Stimulated activated CD8-positive, alpha-beta memory T cell treated with anti-CD3 and anti-CD28 coated beads, Interleukin-15, amount 100 ng/mL, for 24 hours (primary cell): ENCODE measurements around the gene EMILIN2.
"Not testable (repeated sequence)": the region's sequence is repeated elsewhere in the genome, so short reads cannot be mapped to it uniquely, and the experiment has no call there.

ENCODE experiments used
- DNase-seq: peaks from one replicate; pipeline ENCODE4 v3.0.0-alpha.2; 2020; ENCODE audit warnings: low read depth

The EMILIN2 gene

DNA sequence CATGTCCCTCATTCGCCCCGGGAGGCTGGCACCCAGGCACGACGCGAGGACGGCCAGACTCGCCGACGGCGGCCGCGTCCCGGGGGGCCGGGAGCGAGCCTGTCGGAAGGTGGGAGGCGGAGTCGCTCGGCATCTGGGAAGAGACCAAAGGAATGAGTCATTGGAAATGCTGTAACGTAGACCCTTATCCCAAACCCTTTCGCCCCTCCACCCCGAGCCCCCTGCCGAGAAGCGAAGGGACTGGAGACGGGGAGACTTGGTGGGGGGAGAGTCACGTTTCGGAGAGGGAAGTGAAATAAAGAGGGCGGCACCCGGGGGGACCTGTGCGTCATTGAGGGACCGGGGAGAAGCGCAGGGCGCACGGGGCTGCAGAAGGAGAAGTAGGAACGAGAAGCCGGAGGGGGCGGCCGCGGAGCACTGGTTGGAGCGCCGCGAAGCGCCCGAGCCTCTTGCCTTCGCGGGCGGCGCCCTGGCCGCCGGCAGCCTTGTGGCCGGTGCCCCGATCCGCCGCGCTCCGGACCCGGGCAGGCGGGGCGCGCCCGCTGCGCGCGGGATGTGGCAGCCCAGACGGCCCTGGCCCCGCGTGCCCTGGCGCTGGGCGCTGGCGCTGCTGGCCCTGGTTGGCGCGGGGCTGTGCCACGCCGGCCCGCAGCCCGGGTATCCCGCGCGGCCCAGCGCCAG, at the start of gene EMILIN2:
EMILIN2 (plus strand) TSS at position 371 of the 681 bp plus-strand sequence; CDS start at position 554, 183 bp downstream.
- DNase-seq, result no peak

DNA sequence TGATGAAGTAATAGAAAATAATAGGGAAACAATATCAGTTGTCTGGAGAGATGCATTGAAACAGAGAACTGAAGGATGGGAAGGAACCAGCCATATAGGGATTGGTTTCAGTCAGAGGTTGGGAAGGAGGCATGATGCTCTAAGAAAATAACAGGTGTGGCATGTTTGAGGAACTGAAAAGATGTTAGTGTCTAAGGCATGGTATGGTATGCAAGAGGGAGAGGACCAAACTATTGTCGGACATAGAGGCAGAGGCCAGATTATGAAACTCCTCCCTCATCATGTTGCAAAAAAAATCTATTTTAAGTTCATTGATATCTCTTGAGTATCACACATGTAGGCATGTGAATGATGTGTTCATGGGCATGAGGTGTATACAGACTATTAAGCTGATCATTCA, 48.9 kb upstream of the EMILIN2 start:
- no peak for DNase-seq

DNA sequence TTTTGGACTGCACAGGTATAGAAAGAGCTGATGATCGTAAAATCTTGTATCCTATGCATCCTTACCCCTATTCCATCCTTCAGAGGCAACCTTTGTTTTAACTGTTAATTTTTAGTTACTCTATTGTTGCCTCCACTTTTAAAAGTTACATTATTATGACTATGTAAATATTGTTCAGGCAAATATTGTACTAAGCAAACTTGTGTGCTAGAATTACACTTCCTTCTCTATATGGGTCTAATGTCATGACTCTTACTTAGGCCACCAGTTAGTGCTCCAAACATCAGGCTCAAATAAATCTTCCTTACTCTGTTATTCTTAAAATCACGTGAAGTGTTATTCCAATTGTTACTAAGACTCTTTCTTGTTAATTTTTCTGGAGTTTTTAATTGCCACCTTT, 47.4 kb upstream of the EMILIN2 start:
- DNase-seq, result no peak

DNA sequence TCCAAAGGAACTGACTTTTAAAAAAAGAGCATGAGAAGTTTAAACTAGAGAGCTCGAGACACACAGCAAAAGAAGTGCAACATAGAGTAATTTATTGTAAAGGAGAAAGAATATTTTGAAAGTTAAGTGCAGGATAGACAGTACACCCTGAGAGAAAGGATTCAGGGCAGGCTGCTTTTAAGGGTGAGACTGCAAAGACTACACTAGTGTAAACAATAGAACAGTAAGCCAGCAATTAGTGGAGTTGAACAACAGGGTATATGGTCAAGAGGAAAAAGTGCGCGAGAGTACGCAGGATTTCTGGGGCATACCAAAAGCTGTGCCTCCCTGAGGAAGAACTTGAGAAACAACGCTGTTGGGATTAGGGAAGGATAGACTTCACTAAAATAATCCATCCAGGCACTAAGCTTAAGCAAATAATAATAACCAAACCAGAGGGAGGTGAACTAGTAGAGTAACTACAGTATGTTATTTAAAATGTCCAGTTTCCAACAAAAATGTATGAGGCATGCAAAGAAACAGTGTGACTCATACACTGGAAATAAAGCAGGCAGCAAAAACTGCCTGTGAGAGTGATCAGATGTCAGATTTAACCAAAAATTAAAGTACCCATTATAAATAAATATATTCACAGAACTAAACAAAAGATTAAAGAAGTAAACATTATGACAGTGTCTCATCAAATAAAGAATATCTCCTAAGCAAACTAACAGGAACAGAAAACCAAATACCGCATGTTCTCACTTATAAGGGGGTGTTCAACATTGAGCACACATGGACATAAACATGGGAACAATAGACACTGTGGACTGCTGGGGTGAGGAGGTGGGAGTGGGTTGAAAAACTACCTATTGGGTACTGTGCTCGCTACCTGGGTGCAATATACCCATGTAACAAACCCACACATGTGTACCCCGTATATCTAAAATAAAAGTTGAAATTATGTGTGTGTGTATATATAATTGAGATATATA, 40.5 kb upstream of the EMILIN2 start:
- DNase-seq, result no peak

DNA sequence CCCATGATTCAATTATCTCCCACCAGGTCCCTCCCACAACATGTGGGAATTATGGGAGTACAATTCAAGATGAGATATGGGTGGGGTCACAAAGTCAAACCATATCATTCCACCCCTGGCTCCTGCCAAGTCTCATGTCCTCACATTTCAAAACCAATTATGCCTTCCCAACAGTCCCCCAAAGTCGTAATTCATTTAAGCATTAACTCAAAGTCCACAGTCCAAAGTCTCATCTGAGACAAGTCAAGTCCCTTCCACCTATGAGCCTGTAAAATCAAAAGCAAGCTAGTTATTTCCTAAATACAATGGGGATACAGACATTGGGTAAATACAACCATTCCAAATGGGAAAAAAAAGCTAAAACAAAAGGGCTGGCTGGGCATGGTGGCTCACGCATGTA, 38.2 kb upstream of the EMILIN2 start:
- not testable (repeated sequence) for DNase-seq

DNA sequence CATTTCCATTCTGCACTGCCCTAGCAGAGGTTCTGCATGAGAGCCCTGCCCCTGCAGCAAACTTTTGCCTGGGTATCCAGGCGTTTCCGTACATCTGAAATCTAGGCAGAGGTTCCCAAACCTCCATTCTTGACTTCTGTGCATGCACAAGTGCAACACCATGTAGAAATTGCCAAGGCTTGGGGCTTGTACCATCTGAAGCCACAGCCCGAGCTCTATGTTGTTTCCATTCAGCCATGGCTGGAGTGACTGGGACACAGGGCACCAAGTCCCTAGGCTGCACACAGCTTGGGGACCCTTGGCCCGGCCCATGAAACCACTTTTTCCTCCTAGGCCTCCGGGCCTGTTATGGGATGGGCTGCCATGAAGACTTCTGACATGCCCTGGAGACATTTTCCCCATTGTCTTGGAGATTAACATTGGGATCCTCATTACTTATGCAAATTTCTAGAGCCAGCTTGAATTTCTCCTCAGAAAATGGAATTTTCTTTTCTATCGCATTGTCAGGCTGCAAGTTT, 37.1 kb upstream of the EMILIN2 start:
- DNase-seq, result not testable (repeated sequence)

DNA sequence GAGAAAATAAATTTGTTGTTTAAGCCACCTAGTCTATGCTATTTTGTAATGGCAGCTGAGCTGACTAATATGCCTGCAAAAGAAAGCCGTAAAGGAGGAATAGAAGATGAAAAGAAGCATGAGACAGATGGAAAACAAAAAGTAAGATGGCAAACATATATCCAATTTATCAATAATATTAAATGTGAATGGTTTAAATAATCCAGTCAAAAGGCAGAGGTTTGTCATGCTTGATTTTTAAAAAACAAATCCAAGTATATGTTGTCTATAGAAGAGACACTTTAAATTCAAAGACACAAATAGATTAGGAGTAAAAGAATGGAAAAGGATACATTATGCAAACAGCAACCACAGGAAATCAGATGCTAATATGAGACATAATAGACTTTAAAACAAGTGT, 35.4 kb upstream of the EMILIN2 start:
- DNase-seq, result no peak

DNA sequence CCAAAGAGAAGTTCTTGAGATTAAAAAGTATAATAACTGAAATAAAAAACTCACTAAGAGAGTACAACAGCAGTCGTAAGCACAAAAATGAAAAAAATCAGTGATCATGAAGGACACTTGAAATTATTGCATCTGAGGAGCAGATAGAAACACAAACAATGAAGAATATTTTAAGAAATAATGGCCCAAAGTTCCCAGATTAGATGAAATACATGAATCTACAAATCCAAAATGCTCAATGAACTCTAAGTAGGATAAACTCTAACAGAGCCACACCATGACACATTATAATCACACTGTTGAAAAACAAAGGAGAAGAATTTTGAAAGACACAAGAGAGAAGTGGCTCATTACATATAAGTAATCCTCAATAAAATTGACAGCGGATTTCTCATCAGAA, 31.9 kb upstream of the EMILIN2 start:
- DNase-seq, result no peak

DNA sequence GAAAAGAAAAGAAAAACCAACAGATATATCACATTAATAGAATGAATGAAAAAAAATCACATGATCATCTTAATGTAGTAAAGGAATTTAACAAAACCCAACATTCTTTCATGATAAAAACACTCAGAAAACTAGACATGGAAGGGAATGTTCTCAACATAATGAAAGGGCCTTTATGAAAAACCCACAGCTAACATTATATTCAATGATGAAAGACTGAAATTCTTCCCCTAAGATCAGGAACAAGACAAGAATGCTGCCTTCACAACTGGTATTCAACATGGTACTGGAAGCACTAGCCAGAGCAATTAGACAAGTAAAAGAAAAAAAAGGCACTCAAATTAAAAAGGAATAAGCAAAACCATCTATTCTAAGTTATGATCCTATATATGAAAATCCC, 28.5 kb upstream of the EMILIN2 start:
- no peak for DNase-seq

DNA sequence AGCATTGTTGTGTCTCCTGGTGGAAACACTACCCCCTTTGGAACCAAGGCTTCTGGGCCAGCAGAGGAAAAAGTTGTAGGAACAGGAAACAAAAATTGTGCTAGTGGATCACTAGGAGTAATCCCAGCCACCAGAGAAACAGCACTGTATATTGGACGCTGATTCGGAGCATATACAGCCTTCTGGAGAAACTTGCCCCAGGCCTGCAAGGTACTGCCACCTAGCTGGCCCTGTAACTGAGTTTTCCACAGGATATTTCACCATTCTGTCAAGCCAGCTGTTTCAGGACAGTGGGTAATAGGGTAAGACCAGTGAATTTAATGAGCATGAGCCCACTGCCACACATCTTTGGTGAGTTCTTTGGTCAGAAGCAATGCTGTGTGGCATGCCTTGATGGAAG, 25.1 kb upstream of the EMILIN2 start:
- DNase-seq, result no peak

DNA sequence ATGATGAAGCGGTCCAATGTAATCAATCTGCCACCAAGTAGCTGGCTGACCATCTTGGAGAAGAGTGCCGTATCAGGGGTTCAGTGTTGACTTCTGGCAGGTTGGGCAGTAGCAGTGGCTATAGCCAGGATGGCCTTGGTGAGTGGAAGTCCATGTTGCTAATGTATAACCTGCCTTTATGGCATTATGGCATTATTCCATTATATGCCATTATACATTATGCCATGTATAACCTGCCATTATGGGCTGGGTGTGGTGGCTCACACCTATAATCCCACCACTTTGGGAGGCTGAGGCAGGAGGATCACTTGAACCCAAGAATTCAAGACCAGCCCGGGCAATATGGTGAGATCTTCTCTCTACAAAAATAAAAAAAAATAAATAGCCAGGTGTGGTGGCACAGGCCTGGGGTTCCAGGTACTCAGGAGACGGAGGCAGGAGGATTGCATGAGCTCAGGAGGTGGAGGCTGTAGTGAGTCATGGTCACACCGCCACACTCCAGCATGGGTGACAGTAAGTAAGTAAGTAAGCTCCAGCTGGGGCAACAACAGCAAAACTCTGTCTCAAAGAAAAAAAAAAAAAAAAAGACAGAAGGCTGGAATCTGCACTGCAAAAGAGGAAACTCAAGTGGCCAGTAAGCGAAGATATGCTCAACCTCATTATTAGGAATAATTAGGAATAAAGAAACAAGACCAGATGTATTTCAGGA, 24.4 kb upstream of the EMILIN2 start:
- DNase-seq, result no peak

DNA sequence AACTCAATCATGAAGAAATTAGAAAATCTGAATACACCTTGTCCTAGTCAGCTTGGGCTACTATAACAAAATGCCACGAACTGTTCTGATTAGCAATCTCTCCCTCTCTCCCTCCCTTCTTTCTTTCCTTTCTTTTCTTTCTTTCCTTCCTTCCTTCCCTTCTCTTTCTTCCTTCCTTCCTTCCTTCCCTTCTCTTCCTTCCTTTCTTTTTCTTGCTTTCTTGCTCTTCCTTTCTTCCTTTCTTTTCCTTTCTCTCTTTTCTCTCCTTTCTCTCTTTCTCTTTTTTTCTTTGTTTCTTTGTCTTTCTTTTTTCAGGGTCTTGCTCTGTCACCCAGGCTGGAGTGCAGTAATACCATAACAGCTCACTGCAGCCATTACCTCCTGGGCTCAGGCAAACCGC, 23.6 kb upstream of the EMILIN2 start:
- DNase-seq, result no peak

DNA sequence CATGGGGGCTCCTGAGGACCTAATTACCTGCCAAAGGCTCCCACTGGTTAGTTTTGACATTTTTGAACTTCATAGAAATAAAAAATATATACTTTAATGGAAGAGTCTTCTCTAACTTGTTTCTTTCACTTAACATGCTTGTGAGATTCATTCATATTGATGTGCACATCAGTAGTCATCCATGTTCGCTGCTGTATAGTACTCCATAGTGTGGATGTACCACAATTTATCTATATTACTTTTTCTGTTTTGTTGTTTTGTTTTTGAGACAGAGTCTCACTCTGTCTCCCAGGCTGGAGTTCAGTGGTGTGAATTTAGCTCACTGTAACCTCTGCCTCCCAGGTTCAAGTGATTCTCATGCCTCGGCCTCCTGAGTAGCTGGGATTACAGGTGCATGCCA, 22.8 kb upstream of the EMILIN2 start:
- DNase-seq, result no peak

DNA sequence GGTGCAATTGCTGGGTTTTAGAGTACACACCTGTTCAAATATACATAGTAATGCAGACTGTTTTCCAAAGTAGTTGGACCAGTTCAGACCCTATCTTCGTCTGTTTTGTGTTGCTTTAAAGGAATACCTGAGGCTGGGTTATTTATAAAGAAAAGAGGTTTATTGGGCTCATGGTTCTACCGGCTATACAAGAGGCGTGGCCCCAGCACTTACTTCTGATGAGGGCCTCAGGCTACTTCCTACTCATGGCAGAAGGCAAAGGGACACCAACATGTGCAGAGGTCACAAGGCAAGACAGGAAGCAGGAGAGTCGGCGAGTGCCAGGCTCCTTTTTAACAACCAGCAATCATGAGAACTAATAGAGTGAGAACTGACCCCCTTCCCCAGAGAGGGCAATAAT, 21.9 kb upstream of the EMILIN2 start:
- no peak for DNase-seq

DNA sequence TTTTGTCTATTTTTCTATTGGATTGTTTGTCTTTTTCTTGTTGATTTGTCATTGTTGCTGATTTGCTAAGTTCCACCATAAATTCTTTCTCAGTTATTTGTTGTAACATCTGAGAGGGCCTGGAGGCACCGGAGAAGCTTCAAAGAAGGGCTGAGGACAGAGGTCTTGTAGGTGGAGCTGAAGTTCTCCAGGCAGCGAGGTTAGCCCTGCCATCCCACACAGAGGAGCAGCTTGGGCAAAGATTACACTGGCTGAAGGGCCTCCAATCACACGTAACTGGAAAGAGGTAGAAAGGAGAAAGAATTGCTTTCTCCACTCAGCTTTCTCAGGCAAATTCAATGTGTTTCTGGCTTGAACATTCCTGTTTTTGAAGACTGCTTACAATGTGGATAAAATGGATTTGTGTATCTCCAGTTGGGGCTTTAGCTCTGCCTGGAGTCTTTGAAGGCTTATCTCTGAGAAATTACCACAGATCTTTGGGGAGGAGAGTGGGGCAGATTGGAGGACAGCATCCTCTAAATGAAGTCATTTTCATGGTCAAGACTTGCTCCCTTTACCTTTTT, 21.1 kb upstream of the EMILIN2 start:
- DNase-seq, result no peak

DNA sequence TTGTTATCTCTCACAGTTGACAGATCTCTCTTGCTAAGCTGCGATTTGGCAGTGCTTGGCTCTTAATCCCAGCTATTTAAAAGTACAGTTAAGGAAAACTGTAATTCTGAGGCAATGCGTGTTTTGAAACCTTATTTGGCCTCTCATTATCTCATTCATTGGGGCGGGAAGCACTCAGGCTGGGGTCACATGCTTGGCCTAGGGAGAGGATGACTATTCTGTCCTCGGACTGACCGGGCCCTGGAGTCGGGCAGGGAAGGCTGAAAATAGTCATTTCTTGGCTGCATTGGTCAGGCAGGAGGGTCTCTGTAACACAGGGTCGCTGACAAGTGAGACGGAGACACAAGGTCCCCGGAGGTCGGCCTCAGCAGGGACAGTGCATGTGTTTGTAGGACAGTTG, 20.2 kb upstream of the EMILIN2 start:
- DNase-seq, result no peak

DNA sequence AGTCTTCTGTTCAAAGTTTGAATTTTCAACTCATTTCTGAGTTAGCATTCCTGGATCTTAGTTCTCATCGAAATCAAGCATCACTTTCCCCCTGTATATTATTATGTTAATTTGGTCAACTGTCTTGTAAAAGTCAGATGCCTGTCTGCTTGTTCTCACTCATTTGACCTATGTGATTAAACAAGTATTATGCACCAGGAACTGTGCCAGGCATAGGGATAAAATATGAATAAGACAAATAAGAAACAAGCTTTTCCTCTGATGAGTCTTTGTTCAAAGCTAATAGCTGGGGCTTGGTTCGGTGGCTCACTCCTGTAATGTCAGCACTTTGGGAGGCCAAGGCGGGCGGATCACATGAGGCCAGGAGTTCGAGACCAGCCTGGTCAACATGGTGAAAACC, 19.7 kb upstream of the EMILIN2 start:
- DNase-seq, result no peak

DNA sequence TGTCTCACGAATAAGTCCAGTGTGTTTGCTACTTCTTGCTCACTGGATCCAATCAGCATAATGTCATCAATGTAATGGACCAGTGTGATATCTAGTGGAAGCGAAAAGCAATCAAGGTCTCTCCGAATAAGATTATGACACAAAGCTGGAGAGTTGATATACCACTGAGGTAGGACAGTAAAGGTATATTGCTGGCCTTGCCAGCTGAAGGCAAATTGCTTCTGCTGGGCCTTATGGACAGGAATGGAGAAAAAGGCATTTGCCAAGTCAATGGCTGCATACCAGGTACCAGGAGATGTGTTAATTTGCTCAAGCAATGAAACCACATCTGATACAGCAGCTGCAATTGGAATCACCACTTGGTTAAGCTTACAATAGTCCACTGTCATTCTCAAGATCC, 10.7 kb upstream of the EMILIN2 start:
- not testable (repeated sequence) for DNase-seq

DNA sequence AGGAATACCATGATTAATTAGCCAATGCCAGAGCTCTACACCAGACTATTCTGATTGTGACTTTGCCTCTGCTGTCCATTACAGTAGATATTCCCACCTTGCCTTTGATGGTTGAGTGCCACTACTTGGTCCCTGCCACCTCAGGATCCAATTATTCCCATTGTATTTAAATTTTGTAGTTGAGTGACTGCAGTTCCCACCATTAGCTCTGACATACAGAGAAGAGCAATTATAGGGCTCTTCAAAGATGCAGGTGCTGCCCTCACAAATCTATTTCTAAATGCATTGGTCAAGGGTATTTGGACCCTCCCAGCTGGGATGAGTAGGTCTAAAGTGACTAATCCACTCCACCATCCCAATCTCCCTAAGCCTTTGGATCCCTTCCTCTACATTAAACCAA, 9.5 kb upstream of the EMILIN2 start:
- not testable (repeated sequence) for DNase-seq

DNA sequence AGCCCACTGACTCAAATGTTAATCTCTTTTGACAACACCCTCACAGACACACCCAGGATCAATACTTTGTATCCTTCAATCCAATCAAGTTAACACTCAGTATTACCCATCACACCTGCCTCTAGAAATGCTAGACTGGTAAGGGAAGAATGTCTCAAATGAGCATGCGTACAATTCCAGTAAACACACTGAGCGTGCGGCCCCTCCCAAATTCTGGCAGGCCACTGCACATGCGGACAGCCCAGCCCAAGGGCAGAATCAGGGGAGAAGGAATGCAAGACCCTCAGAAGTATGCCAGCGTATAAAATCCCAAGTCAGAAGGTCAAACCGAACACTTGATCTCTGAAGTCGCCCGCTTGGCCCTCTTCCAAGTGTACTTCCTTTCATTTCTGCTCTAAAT, 7.6 kb upstream of the EMILIN2 start:
- DNase-seq, result no peak

DNA sequence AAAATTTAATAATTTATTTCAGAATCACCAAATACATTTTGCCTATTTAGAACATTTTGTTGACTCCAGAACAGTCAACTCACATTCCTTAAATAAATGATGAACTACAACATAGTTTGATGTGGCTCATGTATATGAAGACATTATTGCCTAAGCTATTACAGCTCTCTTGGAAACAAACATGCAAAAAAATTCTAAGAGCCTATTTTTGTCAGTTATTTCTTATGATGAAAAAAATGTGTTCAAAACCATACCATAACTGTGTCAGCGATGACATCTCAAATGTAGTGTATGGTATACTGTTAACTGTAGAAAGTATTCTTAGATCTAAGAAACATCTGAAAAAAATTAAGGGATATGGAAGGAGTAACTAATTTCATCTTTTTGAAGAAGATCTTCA, 6.3 kb upstream of the EMILIN2 start:
- DNase-seq, result no peak

DNA sequence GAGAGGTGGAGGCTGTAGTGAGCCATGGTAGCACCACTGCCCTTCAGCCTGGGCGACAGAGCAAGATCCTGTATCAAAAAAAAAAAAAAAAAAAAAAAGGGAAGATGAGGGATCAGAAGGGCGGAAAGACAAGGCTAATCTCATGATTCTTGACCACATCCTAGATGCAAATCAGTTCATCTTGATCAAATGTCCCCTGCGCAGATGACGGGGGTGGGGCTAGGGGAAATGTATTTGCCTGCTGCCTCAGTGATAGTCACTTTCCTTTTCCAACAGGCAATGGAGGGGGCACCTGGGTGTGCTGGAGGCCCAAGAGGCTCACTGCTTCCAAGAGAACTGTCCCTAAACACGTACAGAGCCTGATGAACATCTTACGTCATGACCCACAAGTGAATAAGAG, 3.7 kb upstream of the EMILIN2 start:
- DNase-seq, result no peak
